Activated CD4-positive, alpha-beta T cell treated with anti-CD3 and anti-CD28 coated beads for 36 hours (primary cell): ENCODE measurements around the gene CLEC6A. TPM values are rescaled to one million over a fixed set of nuclear protein-coding genes. Genes with fewer than 3 reads are reported as not detected.
"Not testable (repeated sequence)": the region's sequence is repeated elsewhere in the genome, so short reads cannot be mapped to it uniquely, and the experiment has no call there.

ENCODE experiments used
- ATAC-seq: fragments of 200-7000 bp; cut with Tn5 transposase; one replicate; pipeline ENCODE4 v1.10.0; 2021; ENCODE audit warnings: mild to moderate bottlenecking, moderate library complexity
- CTCF ChIA-PET: fragments of 350-600 bp; sonication (Branson Sonifier 250); formaldehyde crosslinking; loops from one replicate; lab custom pipeline; 2021; ENCODE audit warnings: antibody characterized with exemption; lab: Charles Lee
- POLR2A ChIA-PET: fragments of 350-600 bp; sonication (Branson Sonifier 250); formaldehyde crosslinking; loops from one replicate; lab custom pipeline; 2021; ENCODE audit warnings: antibody characterized with exemption, inconsistent platforms; lab: Charles Lee
- DNase-seq: peaks from one replicate; pipeline ENCODE4 v3.0.0-alpha.2; 2020
- H3K27ac Mint-ChIP-seq: one replicate; pipeline ENCODE4 v1.8.0; 2021; ENCODE audit warnings: mixed read lengths
- H3K27me3 Mint-ChIP-seq: one replicate; pipeline ENCODE4 v1.8.0; 2021; ENCODE audit warnings: mixed read lengths
- H3K36me3 Mint-ChIP-seq: one replicate; pipeline ENCODE4 v1.8.0; 2021; ENCODE audit warnings: low read depth, mixed read lengths
- H3K4me1 Mint-ChIP-seq: one replicate; pipeline ENCODE4 v1.8.0; 2021; ENCODE audit warnings: mixed read lengths
- H3K4me3 Mint-ChIP-seq: one replicate; pipeline ENCODE4 v1.8.0; 2021; ENCODE audit warnings: mild to moderate bottlenecking, moderate library complexity, mixed read lengths
- H3K9me3 Mint-ChIP-seq: one replicate; pipeline ENCODE4 v1.8.0; 2021; ENCODE audit warnings: low read depth, mixed read lengths
- intact Hi-C, 2 experiments: fragments of 100-400 bp; cut with DNase I in 1 of 2; cut with micrococcal nuclease in 1 of 2; formaldehyde crosslinking; loops; one replicate each; pipeline versions ENCODE4 v1.14.2 to v1.15.1; 2022 to 2024; cut with DNase I, micrococcal nuclease
- total RNA-seq, 2 experiments: library from RNA; stranded (reverse); gene quantifications; one replicate each; pipeline ENCODE4 v1.2.3, GENCODE V29; 2021

CLEC6A gene
- total RNA-seq, 2 experiments from 2014 or later: not detected

GRCh38 chr12:8496074-8496473 is 40.3 kb downstream of the CLEC6A start:
- H3K27ac Mint-ChIP-seq, POLR2A ChIA-PET, H3K9me3 Mint-ChIP-seq, DNase-seq, intact Hi-C loops, ATAC-seq, H3K4me3 Mint-ChIP-seq, H3K36me3 Mint-ChIP-seq: not testable (repeated sequence)
- CTCF ChIA-PET: interaction anchor here (1.5 kb wide), 1 partner anchor 48 kb away, joined by 4 read pairs; no protein-coding TSS in a partner anchor
- Mint-ChIP-seq H3K4me1 (peaks cover 24% of the 10 kb centered on the region), H3K27me3 (peaks cover 20% of the 10 kb centered on the region)

GRCh38 chr12:8499616-8500015 is 43.9 kb downstream of the CLEC6A start:
- DNase-seq (no peak), ATAC-seq (no peak)
- Mint-ChIP-seq H3K4me1 (peaks cover 4% of the 10 kb centered on the region), H3K4me3 (no peak overlapping the region), H3K9me3 (no peaks in the 10 kb centered on the region), H3K27me3 (peaks cover 17% of the 10 kb centered on the region), H3K36me3 (no peaks in the 10 kb centered on the region), H3K27ac (no peak overlapping the region)
- intact Hi-C loops: no loop called here
- ChIA-PET CTCF (no interaction called here), POLR2A (no interaction called here)

- CTCF ChIA-PET: interaction anchor here (1.2 kb wide), 1 partner anchor 112 kb away, joined by 4 read pairs; no protein-coding TSS in a partner anchor
- DNase-seq (no peak), ATAC-seq (no peak)
- POLR2A ChIA-PET: no interaction called here
- Mint-ChIP-seq H3K4me1 (peaks cover 4% of the 10 kb centered on the region), H3K9me3 (no peaks in the 10 kb centered on the region), H3K27ac (no peak overlapping the region), H3K4me3 (no peak overlapping the region), H3K27me3 (peaks cover 13% of the 10 kb centered on the region), H3K36me3 (no peaks in the 10 kb centered on the region)
- intact Hi-C loops: no loop called here
Observed at GRCh38 chr12:8501720-8502119, 46.0 kb downstream of the CLEC6A start.

GRCh38 chr12:8504351-8504750 is 48.6 kb downstream of the CLEC6A start:
- Mint-ChIP-seq H3K36me3 (no peaks in the 10 kb centered on the region), H3K27me3 (peaks cover 2% of the 10 kb centered on the region), H3K27ac (no peak overlapping the region), H3K4me1 (peaks cover 4% of the 10 kb centered on the region), H3K4me3 (no peak overlapping the region), H3K9me3 (no peaks in the 10 kb centered on the region)
- ChIA-PET CTCF (no interaction called here), POLR2A (no interaction called here)
- DNase-seq (no peak), ATAC-seq (no peak)
- intact Hi-C loops: no loop called here

- Mint-ChIP-seq H3K27ac (no peak overlapping the region), H3K36me3 (no peaks in the 10 kb centered on the region), H3K4me3 (no peak overlapping the region), H3K27me3 (peaks cover 2% of the 10 kb centered on the region), H3K4me1 (no peaks in the 10 kb centered on the region), H3K9me3 (no peaks in the 10 kb centered on the region)
- no peak for ATAC-seq
- intact Hi-C loops: no loop called here
- ChIA-PET POLR2A (no interaction called here), CTCF (no interaction called here)
- no peak for DNase-seq
Observed at GRCh38 chr12:8507596-8507995, 51.8 kb downstream of the CLEC6A start.

- ATAC-seq: no peak
- Mint-ChIP-seq H3K9me3 (no peaks in the 10 kb centered on the region), H3K27ac (no peak overlapping the region), H3K27me3 (peaks cover 4% of the 10 kb centered on the region), H3K4me3 (no peak overlapping the region), H3K4me1 (no peaks in the 10 kb centered on the region), H3K36me3 (no peaks in the 10 kb centered on the region)
- CTCF ChIA-PET: no interaction called here
- intact Hi-C loops: no loop called here
- POLR2A ChIA-PET: interaction anchor here (0.7 kb wide), 1 partner anchor 15 kb away, joined by 4 read pairs; no protein-coding TSS in a partner anchor
- DNase-seq: no peak
Observed at GRCh38 chr12:8508223-8508622, 52.5 kb downstream of the CLEC6A start.

- DNase-seq (no peak), ATAC-seq (no peak)
- Mint-ChIP-seq H3K27me3 (peaks cover 8% of the 10 kb centered on the region), H3K4me3 (no peak overlapping the region), H3K4me1 (no peaks in the 10 kb centered on the region), H3K9me3 (no peaks in the 10 kb centered on the region), H3K36me3 (no peaks in the 10 kb centered on the region), H3K27ac (no peak overlapping the region)
- intact Hi-C loops: no loop called here
- POLR2A ChIA-PET: no interaction called here
- CTCF ChIA-PET: no interaction called here
Observed at GRCh38 chr12:8508910-8509841, 53.4 kb downstream of the CLEC6A start.

- POLR2A ChIA-PET: no interaction called here
- Mint-ChIP-seq H3K36me3 (no peaks in the 10 kb centered on the region), H3K4me3 (no peak within 1 kb of the TSS), H3K9me3 (no peaks in the 10 kb centered on the region), H3K27ac (no peak within 1 kb of the TSS), H3K27me3 (peaks cover 18% of the 10 kb centered on the region), H3K4me1 (no peaks in the 10 kb centered on the region)
- no peak for ATAC-seq
- intact Hi-C loops: no loop called here
- no peak for DNase-seq
- CTCF ChIA-PET: interaction anchor here (1.6 kb wide), 1 partner anchor 13 kb away, joined by 3 read pairs; no protein-coding TSS in a partner anchor
Observed at GRCh38 chr12:8513256-8513655, 57.5 kb downstream of the CLEC6A start, which contains the start of gene CLEC4D. Gene CLEC4D, plus strand, starts transcription at chr12:8513503. Its CDS starts 230 bp downstream, at chr12:8513733.

- no peak overlapping the region for H3K27ac Mint-ChIP-seq
- no peaks in the 10 kb centered on the region for H3K36me3 Mint-ChIP-seq
- H3K9me3 Mint-ChIP-seq: no peaks in the 10 kb centered on the region
- peaks cover 29% of the 10 kb centered on the region for H3K27me3 Mint-ChIP-seq
- ATAC-seq (no peak), DNase-seq (no peak)
- ChIA-PET POLR2A (no interaction called here), CTCF (interaction anchor here (0.9 kb wide), 1 partner anchor 12 kb away, joined by 3 read pairs; no protein-coding TSS in a partner anchor)
- intact Hi-C loops: no loop called here
- H3K4me3 Mint-ChIP-seq: no peak overlapping the region
- no peaks in the 10 kb centered on the region for H3K4me1 Mint-ChIP-seq
Observed at GRCh38 chr12:8517971-8518370, 62.2 kb downstream of the CLEC6A start.

GRCh38 chr12:8519171-8519570 is 63.4 kb downstream of the CLEC6A start:
- Mint-ChIP-seq H3K4me1 (no peaks in the 10 kb centered on the region), H3K27me3 (peaks cover 32% of the 10 kb centered on the region), H3K4me3 (no peak overlapping the region), H3K9me3 (no peaks in the 10 kb centered on the region), H3K36me3 (no peaks in the 10 kb centered on the region), H3K27ac (no peak overlapping the region)
- DNase-seq (no peak), ATAC-seq (no peak)
- POLR2A ChIA-PET: no interaction called here
- intact Hi-C loops: no loop called here
- CTCF ChIA-PET: no interaction called here

GRCh38 chr12:8527250-8528130 is 71.7 kb downstream of the CLEC6A start:
- Mint-ChIP-seq H3K9me3 (no peaks in the 10 kb centered on the region), H3K27me3 (peaks cover 26% of the 10 kb centered on the region), H3K4me1 (no peaks in the 10 kb centered on the region), H3K4me3 (no peak overlapping the region), H3K36me3 (no peaks in the 10 kb centered on the region), H3K27ac (no peak overlapping the region)
- intact Hi-C loops: no loop called here
- POLR2A ChIA-PET: no interaction called here
- CTCF ChIA-PET: no interaction called here
- ATAC-seq (no peak), DNase-seq (no peak)
